A673 (cell line): ENCODE data around the gene SUPT3H. TPM values are rescaled to one million over a fixed set of nuclear protein-coding genes. Genes with fewer than 3 reads are reported as not detected.

Experiments
- BruUV-seq: library from RNA; stranded (reverse); fragments of 400-500 nt; replicated peaks from 2 replicates; lab custom pipeline; 2021; lab: Mats Ljungman, UMichigan
- CTCF ChIA-PET: fragments of 300-600 bp; sonication (Branson Sonifier 250); formaldehyde crosslinking; loops from one replicate; lab custom pipeline; 2022; ENCODE audit warnings: antibody characterized with exemption; lab: Charles Lee
- POLR2A ChIA-PET: fragments of 300-600 bp; sonication (Branson Sonifier 250); formaldehyde crosslinking; loops from one replicate; lab custom pipeline; 2022; ENCODE audit warnings: antibody characterized with exemption; ENCODE audit not compliant: low non-redundant PET; lab: Charles Lee
- DNase-seq: peaks from one replicate; pipeline ENCODE4 v3.0.0-alpha.2; 2015; ENCODE audit warnings: low spot score
- H3K27ac ChIP-seq: fragments of 200-600 bp; sonication (generic); 2 replicates; pipeline ENCODE4 v1.5.1; 2016; ENCODE audit warnings: mixed run types, low read depth, mild to moderate bottlenecking, mixed read lengths, antibody characterized with exemption, low read length; ENCODE audit not compliant: poor library complexity, severe bottlenecking
- H3K27me3 ChIP-seq: fragments of 200-600 bp; sonication (generic); replicated peaks from 2 replicates; pipeline ENCODE4 v1.6.1; 2017; ENCODE audit warnings: mixed run types, low read depth, mild to moderate bottlenecking, mixed read lengths, antibody characterized with exemption, low read length; ENCODE audit not compliant: insufficient read depth, poor library complexity
- H3K36me3 ChIP-seq: fragments of 200-600 bp; sonication (generic); 2 replicates; pipeline ENCODE4 v1.6.1; 2016; ENCODE audit warnings: mixed run types, mild to moderate bottlenecking, mixed read lengths, antibody characterized with exemption, low read length; ENCODE audit not compliant: insufficient read depth, poor library complexity, severe bottlenecking
- H3K4me1 ChIP-seq: fragments of 200-600 bp; sonication (generic); 2 replicates; pipeline ENCODE4 v1.6.1; 2017; ENCODE audit warnings: mixed run types, mild to moderate bottlenecking, mixed read lengths, antibody characterized with exemption, low read length; ENCODE audit not compliant: insufficient read depth, poor library complexity, severe bottlenecking
- H3K4me3 ChIP-seq: fragments of 200-600 bp; sonication (generic); 2 replicates; pipeline ENCODE4 v1.5.1; 2016; ENCODE audit warnings: low read depth, mixed run types, mild to moderate bottlenecking, mixed read lengths, low read length; ENCODE audit not compliant: poor library complexity, severe bottlenecking
- H3K9me3 ChIP-seq: fragments of 200-600 bp; sonication (generic); 2 replicates; pipeline ENCODE4 v1.6.1; 2016; ENCODE audit warnings: mixed run types, low read depth, mild to moderate bottlenecking, mixed read lengths, antibody characterized with exemption, low read length; ENCODE audit not compliant: poor library complexity, severe bottlenecking
- EZH2 ChIP-seq: fragments of 200-600 bp; sonication (generic); IDR thresholded peaks from 2 replicates; pipeline ENCODE4 v1.6.1; 2017; ENCODE audit warnings: borderline replicate concordance, low read depth, mild to moderate bottlenecking, mixed read lengths, antibody characterized with exemption, low read length; ENCODE audit not compliant: poor library complexity, severe bottlenecking
- intact Hi-C: fragments of 100-400 bp; cut with micrococcal nuclease; formaldehyde crosslinking; loops from one replicate; pipeline ENCODE4 v1.10.0; 2022; ENCODE audit not compliant: unreplicated experiment
- total RNA-seq: library from RNA; stranded (reverse); gene quantifications from 2 replicates; pipeline ENCODE4 v1.2.3, GENCODE V29; 2021
- TF ChIP-seq, protein P1 (sequence below): fragments of 300-800, 200-600 bp; sonication (generic); conservative IDR thresholded peaks from 2 replicates; pipeline ENCODE4 v1.5.1; 2017; ENCODE audit warnings: low read depth, mild to moderate bottlenecking, antibody characterized with exemption, low read length, moderate library complexity, mixed read lengths

Gene SUPT3H
- total RNA-seq, 1 experiment from 2014 or later = 10.8 TPM

DNA sequence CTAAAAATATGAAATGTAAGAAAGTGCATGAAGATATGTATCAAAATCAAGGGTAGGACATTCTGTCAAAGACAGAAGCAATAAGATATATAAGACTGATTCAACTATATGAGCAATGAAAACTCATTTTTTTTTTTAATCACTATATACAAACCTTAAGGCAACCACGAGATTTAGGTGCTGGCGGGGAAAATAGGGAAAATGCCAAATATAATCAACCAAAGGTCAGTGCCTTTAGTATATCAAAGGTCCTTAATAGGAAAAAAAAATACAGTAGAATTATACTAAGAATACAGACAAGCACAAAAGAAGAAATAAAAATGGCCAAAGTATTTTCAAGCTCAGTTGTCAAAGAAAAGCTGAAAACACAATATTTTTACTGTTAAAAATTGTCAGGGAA, 24.1 kb downstream of the SUPT3H start:
- POLR2A ChIA-PET = no interaction called here
- Histone ChIP-seq H3K4me3 (no peak overlapping the region), H3K4me1 (peaks cover 10% of the 10 kb centered on the region), H3K36me3 (no peaks in the 10 kb centered on the region), H3K27ac (no peak overlapping the region), H3K9me3 (no peaks in the 10 kb centered on the region), H3K27me3 (no peaks in the 10 kb centered on the region)
- CTCF ChIA-PET = no interaction called here
- DNase-seq = no peak
- no TSS peak for BruUV-seq
- intact Hi-C loops = no loop called here
- TF ChIP-seq, protein P1, sequence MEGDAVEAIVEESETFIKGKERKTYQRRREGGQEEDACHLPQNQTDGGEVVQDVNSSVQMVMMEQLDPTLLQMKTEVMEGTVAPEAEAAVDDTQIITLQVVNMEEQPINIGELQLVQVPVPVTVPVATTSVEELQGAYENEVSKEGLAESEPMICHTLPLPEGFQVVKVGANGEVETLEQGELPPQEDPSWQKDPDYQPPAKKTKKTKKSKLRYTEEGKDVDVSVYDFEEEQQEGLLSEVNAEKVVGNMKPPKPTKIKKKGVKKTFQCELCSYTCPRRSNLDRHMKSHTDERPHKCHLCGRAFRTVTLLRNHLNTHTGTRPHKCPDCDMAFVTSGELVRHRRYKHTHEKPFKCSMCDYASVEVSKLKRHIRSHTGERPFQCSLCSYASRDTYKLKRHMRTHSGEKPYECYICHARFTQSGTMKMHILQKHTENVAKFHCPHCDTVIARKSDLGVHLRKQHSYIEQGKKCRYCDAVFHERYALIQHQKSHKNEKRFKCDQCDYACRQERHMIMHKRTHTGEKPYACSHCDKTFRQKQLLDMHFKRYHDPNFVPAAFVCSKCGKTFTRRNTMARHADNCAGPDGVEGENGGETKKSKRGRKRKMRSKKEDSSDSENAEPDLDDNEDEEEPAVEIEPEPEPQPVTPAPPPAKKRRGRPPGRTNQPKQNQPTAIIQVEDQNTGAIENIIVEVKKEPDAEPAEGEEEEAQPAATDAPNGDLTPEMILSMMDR = no peak
- TF ChIP-seq EZH2 = no peak

- intact Hi-C loops = no loop called here
- POLR2A ChIA-PET = no interaction called here
- Histone ChIP-seq H3K4me1 (peaks cover 10% of the 10 kb centered on the region), H3K27ac (no peak overlapping the region), H3K27me3 (no peaks in the 10 kb centered on the region), H3K36me3 (no peaks in the 10 kb centered on the region), H3K9me3 (no peaks in the 10 kb centered on the region), H3K4me3 (no peak overlapping the region)
- DNase-seq = no peak
- BruUV-seq = no TSS peak
- TF ChIP-seq, protein P1 = no peak
- no peak for TF ChIP-seq EZH2
- CTCF ChIA-PET = no interaction called here
Observed at GRCh38 chr6:45351667-45352066, 26.1 kb downstream of the SUPT3H start.

DNA sequence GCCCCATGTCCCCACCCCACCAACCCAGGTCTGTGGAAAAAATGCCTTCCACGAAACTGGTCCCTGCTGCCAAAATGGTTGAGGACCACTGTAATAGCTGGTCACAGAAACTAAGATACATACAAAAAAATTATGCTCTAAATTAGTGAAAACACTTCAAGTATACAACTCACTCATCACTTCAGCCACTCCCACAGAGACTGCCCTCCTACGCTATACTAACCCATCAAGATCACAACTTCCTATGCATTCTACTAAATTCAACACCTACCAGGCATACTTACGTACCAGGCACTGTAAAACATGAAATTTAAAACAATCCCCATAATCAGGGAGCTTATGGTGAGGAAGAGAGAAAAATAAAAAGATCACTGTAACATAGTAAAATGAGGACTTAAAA, 26.7 kb downstream of the SUPT3H start:
- TF ChIP-seq, protein P1 = no peak
- TF ChIP-seq EZH2 = no peak
- no peaks in the 10 kb centered on the region for H3K36me3 ChIP-seq
- H3K4me1 ChIP-seq = peaks cover 10% of the 10 kb centered on the region
- no peaks in the 10 kb centered on the region for H3K9me3 ChIP-seq
- ChIA-PET CTCF (no interaction called here), POLR2A (no interaction called here)
- H3K4me3 ChIP-seq = no peak overlapping the region
- no peak overlapping the region for H3K27ac ChIP-seq
- no TSS peak for BruUV-seq
- no peak for DNase-seq
- no peaks in the 10 kb centered on the region for H3K27me3 ChIP-seq
- intact Hi-C loops = no loop called here
